ENCODE results near the gene WDFY2.

- TF ChIP-seq, protein P1, sequence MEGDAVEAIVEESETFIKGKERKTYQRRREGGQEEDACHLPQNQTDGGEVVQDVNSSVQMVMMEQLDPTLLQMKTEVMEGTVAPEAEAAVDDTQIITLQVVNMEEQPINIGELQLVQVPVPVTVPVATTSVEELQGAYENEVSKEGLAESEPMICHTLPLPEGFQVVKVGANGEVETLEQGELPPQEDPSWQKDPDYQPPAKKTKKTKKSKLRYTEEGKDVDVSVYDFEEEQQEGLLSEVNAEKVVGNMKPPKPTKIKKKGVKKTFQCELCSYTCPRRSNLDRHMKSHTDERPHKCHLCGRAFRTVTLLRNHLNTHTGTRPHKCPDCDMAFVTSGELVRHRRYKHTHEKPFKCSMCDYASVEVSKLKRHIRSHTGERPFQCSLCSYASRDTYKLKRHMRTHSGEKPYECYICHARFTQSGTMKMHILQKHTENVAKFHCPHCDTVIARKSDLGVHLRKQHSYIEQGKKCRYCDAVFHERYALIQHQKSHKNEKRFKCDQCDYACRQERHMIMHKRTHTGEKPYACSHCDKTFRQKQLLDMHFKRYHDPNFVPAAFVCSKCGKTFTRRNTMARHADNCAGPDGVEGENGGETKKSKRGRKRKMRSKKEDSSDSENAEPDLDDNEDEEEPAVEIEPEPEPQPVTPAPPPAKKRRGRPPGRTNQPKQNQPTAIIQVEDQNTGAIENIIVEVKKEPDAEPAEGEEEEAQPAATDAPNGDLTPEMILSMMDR (IDR thresholded peaks at IDR 0.05): no peak
- TF ChIP-seq POLR2A (IDR thresholded peaks at IDR 0.05) (no peak), POLR2AphosphoS5 (IDR thresholded peaks at IDR 0.05) (no peak)
Observed at GRCh38 chr13:51796546-51796945, 212.3 kb downstream of the WDFY2 start.

All from stomach (tissue), 4 donors.